CD4-positive, alpha-beta T cell treated with Interleukin-17A for 4 hours (primary cell): ENCODE data around the gene RGS7BP.
"Not testable (repeated sequence)": the region's sequence is repeated elsewhere in the genome, so short reads cannot be mapped to it uniquely, and the experiment has no call there.

Experiments
- DNase-seq: peaks from one replicate; pipeline ENCODE4 v3.0.0-alpha.2; 2020; ENCODE audit warnings: mixed read lengths

Gene RGS7BP

GRCh38 chr5:64505769-64506566 is at the start of gene RGS7BP:
RGS7BP (plus strand) TSS chr5:64506015; CDS start chr5:64506625, 610 bp downstream.
- DNase-seq: no peak

DNA sequence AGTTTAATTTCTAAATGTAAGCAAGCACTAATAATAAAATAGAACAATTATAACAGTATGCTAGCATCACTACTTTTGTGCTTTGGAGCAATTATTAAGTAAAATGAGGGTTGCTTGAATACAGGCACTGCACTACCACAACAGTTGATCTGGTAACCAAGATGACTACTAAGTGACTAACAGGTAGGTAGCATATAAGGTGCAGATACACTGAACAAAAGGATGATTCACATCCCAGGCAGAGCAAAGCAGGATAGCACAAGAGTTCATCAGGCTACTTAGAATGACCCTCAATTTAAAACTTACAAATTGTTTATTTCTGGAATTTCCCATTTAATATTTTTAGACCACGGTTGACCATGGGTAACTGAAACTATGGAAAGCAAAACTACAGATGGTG is 48.0 kb upstream of the RGS7BP start:
- DNase-seq: no peak

GRCh38 chr5:64458948-64459347 is 46.9 kb upstream of the RGS7BP start:
- DNase-seq: no peak

- DNase-seq: no peak
Measured at GRCh38 chr5:64462391-64462790, 43.4 kb upstream of the RGS7BP start.

- DNase-seq: no peak
Measured at GRCh38 chr5:64486163-64486562, 19.7 kb upstream of the RGS7BP start.

DNA sequence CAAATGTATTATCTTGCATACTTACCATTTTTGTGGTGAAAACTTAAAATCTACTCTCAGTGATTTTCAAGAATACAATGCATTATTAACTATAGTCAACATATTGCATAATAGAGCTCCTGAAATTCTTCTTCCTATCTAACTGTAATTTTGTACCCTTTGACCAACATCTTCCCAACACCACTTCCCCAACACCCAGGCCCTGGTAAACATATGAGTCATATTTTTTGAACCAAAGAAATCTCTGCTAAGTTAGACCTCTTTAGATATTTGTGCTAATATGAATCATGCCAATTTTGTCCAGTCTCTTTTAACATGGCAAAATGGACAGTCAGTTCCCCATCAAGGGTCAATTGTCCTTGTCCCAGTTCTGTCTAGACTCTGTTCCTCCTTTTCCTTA is 18.5 kb upstream of the RGS7BP start:
- no peak for DNase-seq

DNA sequence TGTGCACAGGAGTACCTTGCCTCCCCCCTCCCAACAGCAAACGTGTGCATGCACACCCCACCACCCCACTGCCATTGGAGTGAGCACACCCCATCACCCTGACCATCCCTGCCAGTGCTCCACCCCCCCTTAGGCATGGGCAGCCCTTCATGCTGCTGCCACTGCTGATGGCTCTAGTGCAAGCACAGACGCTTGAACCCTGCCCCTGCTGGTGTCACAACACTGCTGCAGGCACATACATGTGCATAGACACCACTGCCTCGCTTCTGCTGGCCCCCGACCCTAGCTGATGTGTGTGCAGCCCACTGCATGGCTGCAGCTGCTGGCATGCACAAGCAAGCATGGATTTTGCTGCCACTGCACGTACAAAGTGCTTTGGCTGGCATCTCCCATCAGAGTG is 16.0 kb upstream of the RGS7BP start:
- no peak for DNase-seq

GRCh38 chr5:64497386-64497785 is 8.4 kb upstream of the RGS7BP start:
- no peak for DNase-seq

GRCh38 chr5:64502196-64502595 is 3.6 kb upstream of the RGS7BP start:
- no peak for DNase-seq

DNA sequence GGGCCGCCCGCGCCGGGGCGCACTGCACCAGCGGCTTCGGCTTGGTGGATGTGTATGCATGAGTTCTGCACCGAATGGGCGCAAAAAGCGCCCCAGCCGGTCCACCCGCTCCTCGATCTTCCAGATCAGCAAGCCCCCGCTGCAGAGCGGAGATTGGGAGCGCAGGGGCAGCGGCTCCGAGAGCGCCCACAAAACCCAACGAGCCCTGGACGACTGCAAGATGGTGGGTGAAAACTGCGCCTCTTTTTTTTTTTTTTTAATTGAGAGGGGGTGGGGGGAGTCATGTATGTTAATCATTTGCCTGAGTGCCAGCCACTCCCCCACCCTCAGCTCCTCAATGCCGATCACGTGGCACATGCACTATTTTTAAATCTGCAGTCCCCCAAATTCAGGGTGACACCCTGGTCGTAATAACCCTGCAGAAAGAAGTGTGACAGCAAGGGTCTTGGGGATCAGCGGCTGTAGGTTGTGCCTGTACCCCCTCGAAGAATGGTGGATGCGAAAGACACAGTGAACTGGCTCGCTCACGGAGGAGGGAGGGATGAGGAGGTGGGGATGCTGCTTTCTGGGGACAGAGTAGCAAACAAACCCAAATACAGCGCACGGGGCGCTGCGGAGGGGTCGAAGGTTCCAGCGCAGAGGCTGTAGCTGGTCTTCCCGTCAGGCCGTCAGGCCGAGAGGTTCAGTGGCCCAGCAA is 900 bp downstream of the RGS7BP start:
- DNase-seq: no peak

GRCh38 chr5:64507264-64507605 is 1.4 kb downstream of the RGS7BP start:
- no peak for DNase-seq

DNA sequence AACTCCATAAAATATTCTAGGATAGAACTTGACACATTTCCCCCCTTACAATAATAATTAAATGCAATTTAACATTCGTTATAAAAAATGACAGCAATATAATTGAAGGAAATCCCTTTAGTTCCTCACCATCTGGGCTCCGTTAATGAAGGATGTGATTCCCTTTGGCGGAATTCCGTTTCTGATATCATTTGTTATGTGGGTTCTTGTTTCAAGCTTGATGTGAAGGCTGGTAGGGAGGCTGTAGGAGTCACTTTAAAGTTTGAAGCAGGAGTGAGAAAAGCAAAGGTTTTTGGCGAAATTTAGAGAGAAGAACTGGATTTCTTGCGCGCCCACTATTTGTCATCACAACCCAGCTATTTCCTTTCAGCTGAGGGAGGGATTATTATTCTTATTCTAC is 4.0 kb downstream of the RGS7BP start:
- DNase-seq: no peak

DNA sequence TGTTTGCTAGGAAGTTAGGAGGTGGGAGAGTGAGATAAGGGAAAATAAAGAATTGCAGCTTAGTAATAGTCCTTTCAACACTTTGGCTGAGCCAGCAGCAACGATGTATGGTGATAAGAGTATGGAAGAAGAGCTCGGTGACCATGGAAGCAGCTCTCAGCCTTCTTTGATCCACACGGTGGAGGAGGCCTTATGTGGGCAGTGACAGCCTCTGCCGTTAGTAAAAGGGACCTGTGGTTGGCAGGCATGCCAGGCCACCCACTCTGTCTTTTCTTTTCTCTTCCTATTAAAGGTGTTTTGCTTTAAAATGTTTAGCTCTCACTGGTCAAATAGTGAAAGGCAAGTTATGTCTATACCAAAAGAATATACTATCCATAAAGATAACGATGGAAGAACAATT is 7.7 kb downstream of the RGS7BP start:
- no peak for DNase-seq

GRCh38 chr5:64514612-64515011 is 8.8 kb downstream of the RGS7BP start:
- DNase-seq: no peak

GRCh38 chr5:64516216-64516615 is 10.4 kb downstream of the RGS7BP start:
- DNase-seq: no peak

DNA sequence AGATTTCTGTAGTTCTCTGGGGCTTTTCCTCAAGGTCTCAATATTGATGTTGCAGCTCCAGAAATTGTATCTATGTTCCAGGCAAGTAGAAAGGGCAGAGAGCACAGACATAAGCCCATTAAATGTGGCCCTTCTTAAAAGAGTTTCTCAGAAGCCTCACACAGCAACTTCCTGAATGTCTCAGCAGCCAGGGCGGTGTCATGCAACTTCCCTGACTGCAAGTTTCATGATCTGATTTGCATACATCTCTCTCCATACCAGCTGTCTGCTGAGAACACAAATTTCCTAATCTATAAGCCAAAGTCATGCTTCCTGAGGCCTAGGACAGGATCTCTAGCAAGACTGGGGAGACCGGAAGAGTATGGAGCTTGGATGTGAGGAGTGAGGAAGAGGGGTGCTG is 13.0 kb downstream of the RGS7BP start:
- DNase-seq: no peak

GRCh38 chr5:64519263-64519662 is 13.4 kb downstream of the RGS7BP start:
- DNase-seq: no peak

DNA sequence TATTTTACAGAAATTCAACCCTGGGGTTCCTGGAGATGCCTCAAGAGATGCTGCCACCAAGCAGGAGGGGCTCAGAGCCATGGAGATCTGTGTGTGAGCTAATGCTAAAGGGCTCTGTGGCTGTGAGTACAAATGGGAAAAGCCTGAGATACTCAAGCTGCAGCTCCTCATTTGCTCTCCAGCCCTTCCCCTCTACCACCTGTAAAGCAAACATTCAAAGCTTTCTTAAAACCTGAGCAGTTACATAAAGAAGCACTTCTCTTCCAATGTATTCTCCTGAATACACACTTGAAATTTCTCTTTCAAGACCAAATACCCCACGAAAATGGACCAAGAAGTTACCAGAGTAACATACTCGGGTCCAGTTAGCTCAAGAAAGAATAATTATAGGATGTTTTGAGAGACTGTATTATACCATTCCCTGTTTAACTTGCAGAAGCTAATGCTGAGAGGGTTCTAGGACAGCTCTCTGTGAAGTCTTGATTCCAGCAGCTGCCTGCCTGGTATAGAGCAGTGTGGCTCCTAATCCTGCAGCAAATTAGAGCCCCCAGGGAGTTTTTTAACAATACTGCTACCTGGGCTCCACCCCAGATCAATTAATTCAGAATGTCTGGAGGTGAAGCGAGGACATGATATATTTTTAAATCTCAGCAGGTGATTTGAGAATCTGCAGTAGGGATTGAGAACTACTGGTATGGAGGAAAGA is 21.1 kb downstream of the RGS7BP start:
- no peak for DNase-seq

DNA sequence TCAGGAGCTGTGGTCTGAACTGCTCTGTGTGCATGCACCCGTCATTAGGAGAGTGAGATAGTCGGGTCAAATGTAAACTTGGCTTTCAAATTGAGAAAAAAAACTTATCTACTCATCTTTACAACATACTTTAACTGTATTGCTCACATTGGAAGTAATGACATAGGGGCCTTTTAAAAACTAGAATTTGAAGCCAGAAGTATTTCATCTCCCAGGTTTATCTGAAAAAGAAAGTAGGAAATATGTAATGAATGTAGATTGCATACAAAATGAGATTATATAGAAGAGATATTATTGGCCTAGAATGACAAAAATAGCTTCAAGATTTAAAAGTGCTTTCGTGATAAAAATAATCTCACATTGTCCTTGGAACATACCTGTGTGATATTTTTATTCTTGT is 24.3 kb downstream of the RGS7BP start:
- no peak for DNase-seq

- DNase-seq: no peak
Measured at GRCh38 chr5:64532212-64532611, 26.4 kb downstream of the RGS7BP start.

- DNase-seq: no peak
Measured at GRCh38 chr5:64532657-64533056, 26.8 kb downstream of the RGS7BP start.

DNA sequence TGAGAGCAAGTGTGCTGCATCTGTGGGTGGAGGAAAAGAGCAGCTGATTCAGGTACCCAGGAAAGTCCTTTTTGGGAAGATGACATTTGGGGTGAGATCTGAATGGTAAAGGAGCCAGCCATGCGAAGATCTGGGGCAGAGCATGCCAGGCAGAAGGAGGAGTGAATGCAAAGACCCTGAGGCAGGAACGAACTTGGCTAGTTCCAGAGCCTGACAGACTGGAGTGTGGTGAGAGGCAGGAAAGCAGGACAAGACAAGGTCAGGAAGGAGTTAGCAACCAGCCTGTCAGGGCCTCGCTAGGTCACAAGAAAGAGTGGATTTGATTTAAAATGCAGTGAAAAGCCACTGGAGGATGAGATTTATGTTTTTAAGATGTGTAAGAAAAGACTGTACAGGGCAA is 28.2 kb downstream of the RGS7BP start:
- no peak for DNase-seq

DNA sequence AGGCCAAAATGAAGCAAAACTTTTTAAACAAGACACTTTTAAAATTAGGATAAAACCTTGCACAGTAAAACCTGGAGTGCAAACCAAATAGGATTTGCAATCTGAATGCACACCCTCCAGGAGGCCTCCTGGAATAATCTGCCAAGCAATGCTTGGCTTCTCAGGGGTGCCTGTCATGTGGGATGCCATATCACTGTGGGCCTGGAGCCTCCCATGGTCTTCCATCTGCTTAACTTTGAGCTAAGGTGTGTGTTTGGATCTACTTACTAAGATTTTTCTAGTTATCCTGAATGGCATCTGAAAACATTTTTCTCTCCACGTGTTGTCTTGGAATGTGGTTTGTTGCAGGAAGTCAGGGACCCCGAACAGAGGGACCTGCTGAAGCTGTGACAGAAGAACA is 52.1 kb downstream of the RGS7BP start:
- DNase-seq: no peak

DNA sequence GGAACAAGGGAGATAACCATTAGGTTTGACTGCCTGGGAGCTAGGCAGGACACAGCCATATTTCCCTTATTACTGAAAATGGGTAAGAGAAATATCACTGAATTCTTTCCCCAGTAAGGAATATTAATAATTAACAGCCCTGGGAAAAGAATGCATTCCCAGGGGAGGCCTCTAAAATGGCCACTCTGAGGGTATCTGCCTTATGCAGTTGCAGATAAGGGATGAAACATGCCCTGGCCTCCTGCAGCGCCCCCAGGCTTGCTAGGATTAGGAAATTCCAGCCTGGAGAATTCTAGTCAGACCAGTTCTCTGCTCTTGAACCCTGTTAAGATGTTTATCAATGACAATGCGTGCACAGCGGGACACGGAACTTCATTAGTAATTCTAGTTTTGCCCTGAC is 52.8 kb downstream of the RGS7BP start:
- DNase-seq: not testable (repeated sequence)
